ENCODE data around the gene ADAM19. TPM values are rescaled to one million over a fixed set of nuclear protein-coding genes. Genes with fewer than 3 reads are reported as not detected.

The ADAM19 gene
- total and polyA plus RNA-seq, 2 donors (not counting 1 experiment from before 2014, with no cell fraction given), result 13.0 to 65.2 TPM

DNA sequence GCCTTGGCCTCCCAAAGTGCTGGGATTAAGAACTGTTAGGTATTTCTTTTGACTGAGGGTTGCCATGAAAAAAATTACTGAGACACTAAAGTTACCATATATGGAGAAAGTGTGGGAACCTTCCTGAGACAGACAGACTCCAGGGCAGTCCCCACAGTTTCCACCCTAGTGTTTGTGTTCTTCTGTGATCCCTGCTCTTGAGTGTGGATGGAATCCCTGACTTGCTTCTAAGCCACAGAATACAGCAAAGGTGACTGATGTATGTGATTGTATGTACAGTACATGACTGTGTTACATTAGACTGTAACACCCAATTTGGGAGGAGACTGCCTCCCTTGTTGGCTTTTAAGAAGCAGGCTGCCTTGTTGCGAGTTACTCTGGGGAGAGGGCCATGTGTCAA is 24.7 kb upstream of the ADAM19 start:
- no peak overlapping the region for H3K4me2 ChIP-seq (ENCODE audit: extremely low read depth, insufficient read depth, low read length)
- no peak overlapping the region for H3K4me3 ChIP-seq (replicated peaks in 1 of 4; ENCODE audit: control extremely low read depth in 1 of 4, insufficient read depth in 1 of 4, low read depth in 3 of 4, low read length in 4 of 4)
- no peaks in the 10 kb centered on the region for H3K36me3 ChIP-seq (ENCODE audit: control insufficient read depth, insufficient read depth, low read length)
- no peak for TF ChIP-seq EZH2 (IDR thresholded peaks at IDR 0.05; ENCODE audit: low read length, missing control alignments)
- TF ChIP-seq, protein P1, sequence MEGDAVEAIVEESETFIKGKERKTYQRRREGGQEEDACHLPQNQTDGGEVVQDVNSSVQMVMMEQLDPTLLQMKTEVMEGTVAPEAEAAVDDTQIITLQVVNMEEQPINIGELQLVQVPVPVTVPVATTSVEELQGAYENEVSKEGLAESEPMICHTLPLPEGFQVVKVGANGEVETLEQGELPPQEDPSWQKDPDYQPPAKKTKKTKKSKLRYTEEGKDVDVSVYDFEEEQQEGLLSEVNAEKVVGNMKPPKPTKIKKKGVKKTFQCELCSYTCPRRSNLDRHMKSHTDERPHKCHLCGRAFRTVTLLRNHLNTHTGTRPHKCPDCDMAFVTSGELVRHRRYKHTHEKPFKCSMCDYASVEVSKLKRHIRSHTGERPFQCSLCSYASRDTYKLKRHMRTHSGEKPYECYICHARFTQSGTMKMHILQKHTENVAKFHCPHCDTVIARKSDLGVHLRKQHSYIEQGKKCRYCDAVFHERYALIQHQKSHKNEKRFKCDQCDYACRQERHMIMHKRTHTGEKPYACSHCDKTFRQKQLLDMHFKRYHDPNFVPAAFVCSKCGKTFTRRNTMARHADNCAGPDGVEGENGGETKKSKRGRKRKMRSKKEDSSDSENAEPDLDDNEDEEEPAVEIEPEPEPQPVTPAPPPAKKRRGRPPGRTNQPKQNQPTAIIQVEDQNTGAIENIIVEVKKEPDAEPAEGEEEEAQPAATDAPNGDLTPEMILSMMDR (conservative IDR thresholded peaks at IDR 0.05 in 1 of 2, IDR thresholded peaks at IDR 0.05 in 1 of 2; ENCODE audit: low read depth in 1 of 2, low read length in 2 of 2), result no peak
- no peak overlapping the region for H2AFZ ChIP-seq (ENCODE audit: low read length)
- H3K79me2 ChIP-seq (ENCODE audit: control insufficient read depth, insufficient read depth, low read length), result no peaks in the 10 kb centered on the region
- H3K9me3 ChIP-seq (ENCODE audit: control insufficient read depth, insufficient read depth, low read depth, low read length), result no peaks in the 10 kb centered on the region
- no peak overlapping the region for H3K27ac ChIP-seq (ENCODE audit: insufficient read depth, low read length)
- H4K20me1 ChIP-seq (ENCODE audit: control insufficient read depth, extremely low read depth, insufficient read depth, low read length), result no peaks in the 10 kb centered on the region
- no peaks in the 10 kb centered on the region for H3K27me3 ChIP-seq (ENCODE audit: control insufficient read depth, insufficient read depth, low read length)
- no peak overlapping the region for H3K9ac ChIP-seq (ENCODE audit: insufficient read depth, low read length)
- peaks cover 5% of the 10 kb centered on the region for H3K4me1 ChIP-seq (ENCODE audit: control insufficient read depth, extremely low read depth, insufficient read depth, low read length)
- DNase-seq (ENCODE audit: low read depth in 2 of 2), result no peak

DNA sequence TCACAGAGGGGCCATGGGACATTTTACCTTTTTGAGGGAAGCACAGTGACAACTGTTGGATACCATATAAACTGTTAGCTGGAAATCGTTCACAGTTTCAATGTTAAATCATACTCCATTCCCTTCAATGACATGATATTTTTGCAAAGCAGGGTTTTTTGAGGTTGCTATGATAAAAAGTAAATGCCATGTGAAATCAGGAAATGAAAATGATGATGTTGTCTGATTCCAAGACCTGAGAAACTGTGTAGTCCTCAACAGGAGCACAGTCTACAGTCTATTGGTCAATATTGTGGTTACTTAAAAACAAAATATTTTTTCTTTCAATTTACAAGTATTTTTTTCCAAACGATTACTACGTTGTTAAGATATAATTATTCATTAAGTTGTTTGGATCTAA is 24.0 kb upstream of the ADAM19 start:
- Histone ChIP-seq H3K79me2 (ENCODE audit: control insufficient read depth, insufficient read depth, low read length) (no peaks in the 10 kb centered on the region), H3K27ac (ENCODE audit: insufficient read depth, low read length) (no peak overlapping the region), H3K4me1 (ENCODE audit: control insufficient read depth, extremely low read depth, insufficient read depth, low read length) (peaks cover 5% of the 10 kb centered on the region), H3K27me3 (ENCODE audit: control insufficient read depth, insufficient read depth, low read length) (no peaks in the 10 kb centered on the region), H3K9ac (ENCODE audit: insufficient read depth, low read length) (no peak overlapping the region), H3K4me2 (ENCODE audit: extremely low read depth, insufficient read depth, low read length) (no peak overlapping the region), H4K20me1 (ENCODE audit: control insufficient read depth, extremely low read depth, insufficient read depth, low read length) (no peaks in the 10 kb centered on the region), H3K4me3 (replicated peaks in 1 of 4; ENCODE audit: control extremely low read depth in 1 of 4, insufficient read depth in 1 of 4, low read depth in 3 of 4, low read length in 4 of 4) (no peak overlapping the region), H3K36me3 (ENCODE audit: control insufficient read depth, insufficient read depth, low read length) (no peaks in the 10 kb centered on the region), H2AFZ (ENCODE audit: low read length) (no peak overlapping the region), H3K9me3 (ENCODE audit: control insufficient read depth, insufficient read depth, low read depth, low read length) (no peaks in the 10 kb centered on the region)
- DNase-seq (ENCODE audit: low read depth in 2 of 2), result no peak
- no peak for TF ChIP-seq EZH2 (IDR thresholded peaks at IDR 0.05; ENCODE audit: low read length, missing control alignments)
- TF ChIP-seq, protein P1 (conservative IDR thresholded peaks at IDR 0.05 in 1 of 2, IDR thresholded peaks at IDR 0.05 in 1 of 2; ENCODE audit: low read depth in 1 of 2, low read length in 2 of 2), result no peak

DNA sequence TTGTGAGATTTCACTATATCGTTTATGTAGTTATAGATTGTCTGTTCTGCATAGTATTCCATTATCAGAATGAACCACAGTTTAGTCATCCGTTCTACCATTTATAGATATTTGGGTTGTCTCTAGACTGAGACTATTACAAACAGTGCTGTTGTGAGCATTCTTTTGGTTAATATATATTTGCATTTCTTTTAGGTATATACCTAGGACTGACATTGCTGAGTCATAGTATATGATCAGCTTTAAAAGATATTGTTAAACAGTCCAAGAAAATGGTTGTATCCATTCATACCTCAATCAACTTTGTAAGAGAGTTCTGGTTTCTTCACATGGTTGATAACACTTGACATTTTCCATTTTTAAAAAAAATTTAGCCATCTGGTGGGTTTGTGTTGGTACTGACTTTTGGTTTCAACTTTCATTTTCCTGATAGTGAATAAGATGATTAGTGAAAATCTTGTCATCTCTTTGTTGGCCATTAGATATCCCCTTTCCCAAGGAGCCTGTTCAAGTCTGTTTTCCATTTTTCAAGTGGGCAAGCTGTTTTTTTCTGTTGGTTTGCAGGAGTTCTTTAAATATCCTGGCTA is 22.9 kb upstream of the ADAM19 start:
- no peak overlapping the region for H2AFZ ChIP-seq (ENCODE audit: low read length)
- H3K9me3 ChIP-seq (ENCODE audit: control insufficient read depth, insufficient read depth, low read depth, low read length), result no peaks in the 10 kb centered on the region
- no peak overlapping the region for H3K4me2 ChIP-seq (ENCODE audit: extremely low read depth, insufficient read depth, low read length)
- no peaks in the 10 kb centered on the region for H4K20me1 ChIP-seq (ENCODE audit: control insufficient read depth, extremely low read depth, insufficient read depth, low read length)
- no peak overlapping the region for H3K27ac ChIP-seq (ENCODE audit: insufficient read depth, low read length)
- H3K4me3 ChIP-seq (replicated peaks in 1 of 4; ENCODE audit: control extremely low read depth in 1 of 4, insufficient read depth in 1 of 4, low read depth in 3 of 4, low read length in 4 of 4), result no peak overlapping the region
- DNase-seq (ENCODE audit: low read depth in 2 of 2), result no peak
- H3K36me3 ChIP-seq (ENCODE audit: control insufficient read depth, insufficient read depth, low read length), result no peaks in the 10 kb centered on the region
- no peak overlapping the region for H3K9ac ChIP-seq (ENCODE audit: insufficient read depth, low read length)
- H3K27me3 ChIP-seq (ENCODE audit: control insufficient read depth, insufficient read depth, low read length), result no peaks in the 10 kb centered on the region
- peaks cover under 1% of the 10 kb centered on the region for H3K4me1 ChIP-seq (ENCODE audit: control insufficient read depth, extremely low read depth, insufficient read depth, low read length)
- TF ChIP-seq, protein P1 (conservative IDR thresholded peaks at IDR 0.05 in 1 of 2, IDR thresholded peaks at IDR 0.05 in 1 of 2; ENCODE audit: low read depth in 1 of 2, low read length in 2 of 2), result no peak
- no peaks in the 10 kb centered on the region for H3K79me2 ChIP-seq (ENCODE audit: control insufficient read depth, insufficient read depth, low read length)
